Erythroblast (primary cell): ENCODE measurements around the gene SEZ6L.

Source experiments
- GATA1 ChIP-seq: IDR thresholded peaks from 2 replicates; pipeline ENCODE4 v1.6.1; 2011; ENCODE audit warnings: low read depth, mild to moderate bottlenecking, control low read depth, low read length, moderate library complexity
- POLR2A ChIP-seq: IDR thresholded peaks from 2 replicates; pipeline ENCODE4 v1.6.1; 2011; ENCODE audit warnings: mild to moderate bottlenecking, low read length

GRCh38 chr22:26124991-26125725, 44.1 kb upstream of the SEZ6L start:
- TF ChIP-seq POLR2A (no peak), GATA1 (no peak)
